IMR-90 (cell line): ENCODE results near the gene STAG1. TPM values are rescaled to one million over a fixed set of nuclear protein-coding genes. Genes with fewer than 3 reads are reported as not detected.

Experiments used
- ATAC-seq: fragments of 200-7000 bp; cut with Tn5 transposase; 2 replicates; pipeline ENCODE4 v1.9.1; 2020; ENCODE audit warnings: low read depth, mild to moderate bottlenecking, moderate library complexity
- Bru-seq: library from RNA; stranded (reverse); fragments of 400-500 nt; gene quantifications from one replicate; lab custom pipeline; 2021; lab: Mats Ljungman, UMichigan
- BruChase-seq, 2 experiments: library from RNA; stranded (reverse); fragments of 400-500 nt; gene quantifications; one replicate each; lab custom pipeline; 2021; lab: Mats Ljungman, UMichigan
- BruUV-seq: library from RNA; stranded (reverse); fragments of 400-500 nt; replicated peaks from 2 replicates; lab custom pipeline; 2021; lab: Mats Ljungman, UMichigan
- CTCF ChIA-PET: fragments of 300-600 bp; formaldehyde crosslinking; extraction: SDS; loops from one replicate; lab custom pipeline; 2021; ENCODE audit warnings: antibody characterized with exemption; lab: Yijun Ruan, JAX
- POLR2A ChIA-PET: fragments of 300-600 bp; sonication (Branson Sonifier 250); formaldehyde crosslinking; loops from one replicate; lab custom pipeline; 2022; ENCODE audit warnings: antibody characterized with exemption; ENCODE audit not compliant: unreplicated experiment; lab: Charles Lee
- DNase-seq: peaks from one replicate; pipeline ENCODE4 v3.0.0; 2013
- H2AFZ ChIP-seq: replicated peaks from 2 replicates; pipeline ENCODE3; 2013; ENCODE audit warnings: low read length, mild to moderate bottlenecking; ENCODE audit not compliant: poor library complexity
- H2AK5ac ChIP-seq: 2 replicates; pipeline ENCODE4 v1.6.1; 2013; ENCODE audit warnings: low read depth, low read length, inconsistent platforms
- H2AK9ac ChIP-seq: replicated peaks from 2 replicates; pipeline ENCODE3; 2013; ENCODE audit warnings: mild to moderate bottlenecking, low read depth, low read length, moderate library complexity; ENCODE audit not compliant: poor library complexity
- H2BK120ac ChIP-seq: 2 replicates; pipeline ENCODE4 v1.6.1; 2013; ENCODE audit warnings: low read depth, low read length, inconsistent platforms
- H2BK15ac ChIP-seq: 3 replicates; pipeline ENCODE4 v1.6.1; 2013; ENCODE audit warnings: low read depth, low read length, inconsistent platforms
- H2BK20ac ChIP-seq: 2 replicates; pipeline ENCODE4 v1.6.1; 2013; ENCODE audit warnings: low read depth, mild to moderate bottlenecking, inconsistent platforms, low read length, moderate library complexity
- H2BK5ac ChIP-seq: 2 replicates; pipeline ENCODE4 v1.6.1; 2013; ENCODE audit warnings: mild to moderate bottlenecking, low read depth, low read length, inconsistent platforms; ENCODE audit not compliant: poor library complexity, severe bottlenecking
- H3K14ac ChIP-seq: replicated peaks from 2 replicates; pipeline ENCODE4 v1.6.1; 2013; ENCODE audit warnings: low read depth, low read length, inconsistent platforms
- H3K18ac ChIP-seq: 2 replicates; pipeline ENCODE4 v1.6.1; 2013; ENCODE audit warnings: low read depth, low read length, control low read depth
- H3K23ac ChIP-seq: 2 replicates; pipeline ENCODE4 v1.6.1; 2013; ENCODE audit warnings: low read depth, low read length, inconsistent platforms
- H3K27ac ChIP-seq: 2 replicates; pipeline ENCODE4 v1.5.1; 2013; ENCODE audit warnings: mild to moderate bottlenecking, control low read depth, low read length; ENCODE audit not compliant: insufficient read depth
- H3K27me3 ChIP-seq: 2 replicates; pipeline ENCODE4 v1.6.1; 2013; ENCODE audit warnings: low read length; ENCODE audit not compliant: control insufficient read depth, insufficient read depth
- H3K36me3 ChIP-seq: 2 replicates; pipeline ENCODE4 v1.6.1; 2013; ENCODE audit warnings: low read length, mixed read lengths; ENCODE audit not compliant: control insufficient read depth, insufficient read depth
- H3K4ac ChIP-seq: 2 replicates; pipeline ENCODE4 v1.6.1; 2013; ENCODE audit warnings: low read depth, low read length, inconsistent platforms
- H3K4me1 ChIP-seq: 2 replicates; pipeline ENCODE4 v1.6.1; 2013; ENCODE audit warnings: low read length, mixed read lengths; ENCODE audit not compliant: control insufficient read depth, insufficient read depth
- H3K4me2 ChIP-seq: 2 replicates; pipeline ENCODE4 v1.6.1; 2013; ENCODE audit warnings: low read depth, mild to moderate bottlenecking, control low read depth, low read length, moderate library complexity
- H3K4me3 ChIP-seq: 2 replicates; pipeline ENCODE4 v1.5.1; 2013; ENCODE audit warnings: low read depth, mild to moderate bottlenecking, control low read depth, low read length, moderate library complexity; ENCODE audit not compliant: insufficient read depth
- H3K56ac ChIP-seq: 2 replicates; pipeline ENCODE4 v1.6.1; 2013; ENCODE audit warnings: low read length, inconsistent platforms; ENCODE audit not compliant: insufficient read depth; ENCODE audit errors: extremely low read depth
- H3K79me1 ChIP-seq, 2 experiments: 2 replicates each; pipeline ENCODE4 v1.6.1; 2013; ENCODE audit warnings: low read length in 2 of 2, inconsistent platforms in 1 of 2, low read depth in 1 of 2
- H3K9ac ChIP-seq: 2 replicates; pipeline ENCODE4 v1.6.1; 2013; ENCODE audit warnings: low read depth, low read length, control low read depth
- H3K9me1 ChIP-seq: 2 replicates; pipeline ENCODE4 v1.6.1; 2013; ENCODE audit warnings: low read length, inconsistent platforms; ENCODE audit not compliant: insufficient read depth
- H3K9me3 ChIP-seq: 2 replicates; pipeline ENCODE4 v1.6.1; 2013; ENCODE audit warnings: low read length; ENCODE audit not compliant: control insufficient read depth, insufficient read depth
- H4K20me1 ChIP-seq: 2 replicates; pipeline ENCODE4 v1.6.1; 2013; ENCODE audit warnings: low read length, inconsistent platforms; ENCODE audit not compliant: insufficient read depth
- H4K5ac ChIP-seq: 2 replicates; pipeline ENCODE4 v1.6.1; 2013; ENCODE audit warnings: mild to moderate bottlenecking, low read depth, low read length, control low read depth
- H4K8ac ChIP-seq, 2 experiments: 2 replicates each; pipeline ENCODE4 v1.6.1; 2013; ENCODE audit warnings: low read depth in 2 of 2, low read length in 2 of 2, control low read depth in 1 of 2, inconsistent platforms in 1 of 2
- H4K91ac ChIP-seq: 2 replicates; pipeline ENCODE4 v1.6.1; 2013; ENCODE audit warnings: low read depth, low read length, inconsistent platforms; ENCODE audit not compliant: insufficient read depth
- POLR2A ChIP-seq: IDR thresholded peaks from 2 replicates; pipeline ENCODE4 v1.6.1; 2012; ENCODE audit warnings: mild to moderate bottlenecking, low read depth, low read length
- RAD21 ChIP-seq: IDR thresholded peaks from 2 replicates; pipeline ENCODE4 v1.6.1; 2012; ENCODE audit warnings: low read length, improper control_type of control experiment
- RFX5 ChIP-seq: IDR thresholded peaks from 2 replicates; pipeline ENCODE4 v1.8.0; 2012; ENCODE audit warnings: low read depth, mild to moderate bottlenecking, low read length, moderate library complexity
- SMC3 ChIP-seq: fragments of 150-350 bp; IDR thresholded peaks from 2 replicates; pipeline ENCODE4 v1.6.1; 2016; ENCODE audit warnings: low read depth, mild to moderate bottlenecking, antibody characterized with exemption, low read length, moderate library complexity
- WGBS, 2 experiments: methylation state at CpG; one replicate each; pipeline versions ENCODE4 v1.1.5 to v1.1.7; 2013; ENCODE audit warnings: missing lambda C conversion rate in 2 of 2; ENCODE audit not compliant: insufficient read length in 1 of 2; ENCODE audit errors: extremely low coverage in 2 of 2; 5-methylcytosine and 5-hydroxymethylcytosine counted together
- dilution Hi-C: fragments of 300-500 bp; cut with HindIII; formaldehyde crosslinking; loops from one replicate; pipeline ENCODE4 v1.14.3; 2018; ENCODE audit warnings: low sequenced_read_pairs; ENCODE audit not compliant: unreplicated experiment
- in situ Hi-C: fragments of 300-500 bp; cut with MboI; formaldehyde crosslinking; loops from 3 replicates; pipeline ENCODE4 v1.14.3; 2019; ENCODE audit warnings: low sequenced_read_pairs, inconsistent platforms, mixed read lengths
- intact Hi-C: fragments of 100-400 bp; cut with micrococcal nuclease; formaldehyde crosslinking; loops from 2 replicates; pipeline ENCODE4 v1.10.0; 2022
- long read RNA-seq: library from polyadenylated mRNA; unstranded; transcript quantifications from one replicate; pipeline ENCODE4 v2.0.0, GENCODE V29; 2021; ENCODE audit not compliant: unreplicated experiment
- polyA plus RNA-seq, 3 experiments: library from polyadenylated mRNA; depleted of rRNA; stranded (reverse); fragments of >200 nt; gene quantifications; 2 replicates each; pipeline ENCODE4 v1.2.3, GENCODE V29; 2012; ENCODE audit warnings: low replicate concordance in 1 of 3
- total RNA-seq: library from RNA; depleted of rRNA; stranded (reverse); fragments of >200 nt; gene quantifications from 2 replicates; pipeline ENCODE4 v1.2.3, GENCODE V29; 2012; rRNA removed
- TF ChIP-seq, protein P1 (sequence below): conservative IDR thresholded peaks from 2 replicates; pipeline ENCODE4 v1.5.1; 2012; ENCODE audit warnings: mild to moderate bottlenecking, low read depth, low read length, improper control_type of control experiment
- TF ChIP-seq, protein P2 (sequence below): fragments of 150-350 bp; IDR thresholded peaks from 2 replicates; pipeline ENCODE4 v1.6.1; 2016; ENCODE audit warnings: low read depth, mild to moderate bottlenecking, low read length, moderate library complexity, borderline replicate concordance

The STAG1 gene
- 32.3 and 53.3 TPM in 2 replicates for total RNA-seq
- polyA plus RNA-seq (2012; rRNA removed): 7.9 and 9.6 TPM in 2 replicates
- 1.5 and 2.2 TPM in 2 replicates for polyA plus RNA-seq (2012; cell fraction: cytosol; rRNA removed)
- polyA plus RNA-seq (2012; cell fraction: nucleus; rRNA removed; ENCODE audit: low replicate concordance): 1.3 and 8.4 TPM in 2 replicates
- Bru-seq, nascent RNA: percentile 92 among the genes with signal in this experiment
- BruChase-seq, experiment 1, labeled RNA remaining after a 6-hour chase: percentile 95 among the genes with signal in this experiment
- BruChase-seq, experiment 2, labeled RNA remaining after a 2-hour chase: percentile 89 among the genes with signal in this experiment
- long read RNA-seq, full-length matches to known transcripts: 25 of 52 reads
- long read RNA-seq, partial matches to known transcripts: 13 of 52 reads
- long read RNA-seq, other reads (novel, unspliced or antisense): 14 of 52 reads

GRCh38 chr3:136752172-136752421 is at the start of gene STAG1:
Gene STAG1, minus strand, starts transcription at chr3:136752378. Its CDS starts 121,480 bp downstream, at chr3:136630898.
- Histone ChIP-seq H4K5ac (peak within 1 kb of the TSS; percentile 50), H3K4me1 (peaks cover 3% of the 10 kb centered on the region), H2BK15ac (peak within 1 kb of the TSS; percentile 68; the same call in 2 of the 3 replicates), H2BK120ac (peak within 1 kb of the TSS; percentile 97), H3K4me2 (peak within 1 kb of the TSS; percentile 99), H4K8ac (peak within 1 kb of the TSS; percentile 94 to 98), H2BK20ac (peak within 1 kb of the TSS; percentile 90), H3K4ac (peak within 1 kb of the TSS; percentile 95), H3K36me3 (0 out of 2 replicates have a peak, but pooled peaks cover 2% of the 10 kb centered on the region), H2AK5ac (peak within 1 kb of the TSS; percentile 76), H3K56ac (peak within 1 kb of the TSS; percentile 98), H3K79me1 (peaks cover 10 to 30% of the 10 kb centered on the region in 2 experiments; a peak in 3 of 4 replicates), H3K27me3 (no peaks in the 10 kb centered on the region), H3K4me3 (peak within 1 kb of the TSS; percentile 77), H2AK9ac (peak within 1 kb of the TSS; percentile 92), H3K9me1 (peaks cover 9% of the 10 kb centered on the region), H3K9ac (peak within 1 kb of the TSS; percentile 98), H3K9me3 (no peaks in the 10 kb centered on the region), H3K27ac (peak within 1 kb of the TSS; percentile 99), H3K18ac (peak within 1 kb of the TSS; percentile 71), H3K14ac (peak within 1 kb of the TSS; percentile 94), H4K91ac (peak within 1 kb of the TSS; percentile 98), H4K20me1 (no peaks in the 10 kb centered on the region), H2BK5ac (peak within 1 kb of the TSS; percentile 94), H3K23ac (peak within 1 kb of the TSS; percentile 97), H2AFZ (peak within 1 kb of the TSS; percentile 79)
- no TSS peak for BruUV-seq
- no peak for ATAC-seq
- DNase-seq: no peak
- in situ Hi-C loops (loop anchor here (10.0 kb wide), 2 partner anchors 447 to 677 kb away; no protein-coding TSS in a partner anchor), dilution Hi-C loops (no loop called here), intact Hi-C loops (loop anchor here (1.0 to 10.0 kb wide), 9 partner anchors 67 to 1193 kb away; partner anchors contain the start of genes MSL2, NCK1 and SLC35G2)
- TF ChIP-seq, protein P1, sequence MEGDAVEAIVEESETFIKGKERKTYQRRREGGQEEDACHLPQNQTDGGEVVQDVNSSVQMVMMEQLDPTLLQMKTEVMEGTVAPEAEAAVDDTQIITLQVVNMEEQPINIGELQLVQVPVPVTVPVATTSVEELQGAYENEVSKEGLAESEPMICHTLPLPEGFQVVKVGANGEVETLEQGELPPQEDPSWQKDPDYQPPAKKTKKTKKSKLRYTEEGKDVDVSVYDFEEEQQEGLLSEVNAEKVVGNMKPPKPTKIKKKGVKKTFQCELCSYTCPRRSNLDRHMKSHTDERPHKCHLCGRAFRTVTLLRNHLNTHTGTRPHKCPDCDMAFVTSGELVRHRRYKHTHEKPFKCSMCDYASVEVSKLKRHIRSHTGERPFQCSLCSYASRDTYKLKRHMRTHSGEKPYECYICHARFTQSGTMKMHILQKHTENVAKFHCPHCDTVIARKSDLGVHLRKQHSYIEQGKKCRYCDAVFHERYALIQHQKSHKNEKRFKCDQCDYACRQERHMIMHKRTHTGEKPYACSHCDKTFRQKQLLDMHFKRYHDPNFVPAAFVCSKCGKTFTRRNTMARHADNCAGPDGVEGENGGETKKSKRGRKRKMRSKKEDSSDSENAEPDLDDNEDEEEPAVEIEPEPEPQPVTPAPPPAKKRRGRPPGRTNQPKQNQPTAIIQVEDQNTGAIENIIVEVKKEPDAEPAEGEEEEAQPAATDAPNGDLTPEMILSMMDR: peak; percentile 100
- no peak for TF ChIP-seq RFX5
- TF ChIP-seq SMC3: peak; percentile 97
- peak; percentile 38; the same call in 1 of the 2 replicates for TF ChIP-seq POLR2A
- TF ChIP-seq, protein P2, sequence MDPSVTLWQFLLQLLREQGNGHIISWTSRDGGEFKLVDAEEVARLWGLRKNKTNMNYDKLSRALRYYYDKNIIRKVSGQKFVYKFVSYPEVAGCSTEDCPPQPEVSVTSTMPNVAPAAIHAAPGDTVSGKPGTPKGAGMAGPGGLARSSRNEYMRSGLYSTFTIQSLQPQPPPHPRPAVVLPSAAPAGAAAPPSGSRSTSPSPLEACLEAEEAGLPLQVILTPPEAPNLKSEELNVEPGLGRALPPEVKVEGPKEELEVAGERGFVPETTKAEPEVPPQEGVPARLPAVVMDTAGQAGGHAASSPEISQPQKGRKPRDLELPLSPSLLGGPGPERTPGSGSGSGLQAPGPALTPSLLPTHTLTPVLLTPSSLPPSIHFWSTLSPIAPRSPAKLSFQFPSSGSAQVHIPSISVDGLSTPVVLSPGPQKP: no peak
- peak; percentile 95 for TF ChIP-seq RAD21
- 0% methylated on average over 12 of the region's 27 CpGs; no CpG with 5 or more reads in 1 of the 2 experiments for WGBS, 2 experiments
- POLR2A ChIA-PET: interaction anchor here (0.6 to 1.6 kb wide), 9 partner anchors 110 to 556 kb away, joined by 3 to 12 read pairs (median 5); partner anchors contain the start of genes MSL2 and NCK1
- CTCF ChIA-PET: interaction anchor here (0.6 to 4.1 kb wide), 51 partner anchors 10 to 847 kb away, joined by 3 to 35 read pairs (median 4); partner anchors contain the start of genes MSL2 and NCK1
